ENCODE measurements around the gene PHGDH.

PHGDH gene

DNA sequence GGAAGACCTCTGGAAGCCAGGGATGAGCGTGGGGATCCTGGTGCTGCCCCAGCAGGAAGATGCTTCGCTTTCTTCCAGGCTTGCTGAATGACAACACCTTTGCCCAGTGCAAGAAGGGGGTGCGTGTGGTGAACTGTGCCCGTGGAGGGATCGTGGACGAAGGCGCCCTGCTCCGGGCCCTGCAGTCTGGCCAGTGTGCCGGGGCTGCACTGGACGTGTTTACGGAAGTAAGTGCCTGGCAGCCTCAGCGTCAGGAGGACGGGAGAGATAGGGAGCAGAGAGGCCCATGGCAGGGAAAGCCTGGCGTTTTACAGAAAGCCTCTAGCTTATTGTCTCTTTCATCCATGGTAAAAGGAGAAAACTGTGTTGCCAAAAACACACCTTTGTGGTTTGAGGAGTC, 23.5 kb downstream of the PHGDH start:
- Histone ChIP-seq H3K9ac (ENCODE audit: low read depth, low read length) (no peak overlapping the region), H3K36me3 (ENCODE audit: insufficient read depth, low read length) (peaks cover 14% of the 10 kb centered on the region), H3K4me1 (ENCODE audit: control insufficient read depth, insufficient read depth, low read length) (no peaks in the 10 kb centered on the region), H3K27me3 (ENCODE audit: control insufficient read depth, insufficient read depth, low read length) (no peaks in the 10 kb centered on the region), H3K4me3 (ENCODE audit: low read length) (no peak overlapping the region), H3K9me3 (replicated peaks; ENCODE audit: low read length) (no peaks in the 10 kb centered on the region), H3K4me2 (ENCODE audit: low read length) (no peak overlapping the region)

DNA sequence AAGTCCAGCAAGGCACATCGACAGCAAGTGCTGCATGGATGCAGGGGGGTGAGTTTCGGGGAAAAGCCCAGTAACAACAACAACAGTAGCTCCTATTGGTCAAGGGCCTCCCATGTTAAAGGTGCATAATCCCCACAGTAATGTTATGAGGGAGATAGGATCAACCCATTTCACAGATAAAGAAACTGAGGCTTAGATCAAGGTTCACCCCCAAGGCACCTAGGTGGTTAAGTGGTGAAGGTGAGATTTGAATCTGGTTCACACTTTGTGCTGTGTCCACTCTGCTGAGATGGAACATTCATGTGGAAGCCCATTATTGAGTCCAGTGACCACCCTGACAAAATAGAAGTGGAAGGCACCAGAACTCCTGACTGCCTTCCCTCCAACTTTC, 24.9 kb downstream of the PHGDH start:
- H3K4me3 ChIP-seq (ENCODE audit: low read length), result no peak overlapping the region
- peaks cover 14% of the 10 kb centered on the region for H3K36me3 ChIP-seq (ENCODE audit: insufficient read depth, low read length)
- H3K4me1 ChIP-seq (ENCODE audit: control insufficient read depth, insufficient read depth, low read length), result no peaks in the 10 kb centered on the region
- H3K9me3 ChIP-seq (replicated peaks; ENCODE audit: low read length), result no peaks in the 10 kb centered on the region
- H3K9ac ChIP-seq (ENCODE audit: low read depth, low read length), result no peak overlapping the region
- no peak overlapping the region for H3K4me2 ChIP-seq (ENCODE audit: low read length)
- H3K27me3 ChIP-seq (ENCODE audit: control insufficient read depth, insufficient read depth, low read length), result no peaks in the 10 kb centered on the region

DNA sequence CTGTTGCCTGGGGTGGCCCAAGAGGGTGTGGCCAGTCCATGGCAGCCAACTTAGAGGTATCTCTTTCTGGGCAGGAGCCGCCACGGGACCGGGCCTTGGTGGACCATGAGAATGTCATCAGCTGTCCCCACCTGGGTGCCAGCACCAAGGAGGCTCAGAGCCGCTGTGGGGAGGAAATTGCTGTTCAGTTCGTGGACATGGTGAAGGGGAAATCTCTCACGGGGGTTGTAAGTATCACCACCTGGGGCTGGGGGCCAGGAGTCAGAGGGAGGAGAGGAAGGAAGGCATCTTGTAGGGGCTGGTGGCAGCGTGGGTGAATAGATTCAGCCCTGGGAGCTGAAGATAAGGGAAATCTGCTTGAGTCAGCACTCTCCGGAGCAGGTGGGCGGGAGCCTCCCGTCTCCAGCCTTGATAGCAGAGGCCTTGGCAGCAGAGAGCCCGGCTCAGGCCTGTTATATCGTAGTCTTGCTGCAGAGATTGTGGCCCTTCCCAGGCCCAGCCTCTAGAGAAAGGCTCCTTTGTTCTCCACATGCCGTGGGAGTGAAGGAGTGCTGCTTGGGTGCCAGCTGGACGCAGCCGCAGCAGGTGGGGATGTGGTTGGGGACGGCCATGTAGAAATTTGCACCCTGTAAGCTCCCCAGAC, 25.4 kb downstream of the PHGDH start:
- H3K4me2 ChIP-seq (ENCODE audit: low read length), result no peak overlapping the region
- no peak overlapping the region for H3K4me3 ChIP-seq (ENCODE audit: low read length)
- no peaks in the 10 kb centered on the region for H3K27me3 ChIP-seq (ENCODE audit: control insufficient read depth, insufficient read depth, low read length)
- H3K9me3 ChIP-seq (replicated peaks; ENCODE audit: low read length), result no peaks in the 10 kb centered on the region
- peaks cover 14% of the 10 kb centered on the region for H3K36me3 ChIP-seq (ENCODE audit: insufficient read depth, low read length)
- no peak overlapping the region for H3K9ac ChIP-seq (ENCODE audit: low read depth, low read length)
- H3K4me1 ChIP-seq (ENCODE audit: control insufficient read depth, insufficient read depth, low read length), result peaks cover 2% of the 10 kb centered on the region

DNA sequence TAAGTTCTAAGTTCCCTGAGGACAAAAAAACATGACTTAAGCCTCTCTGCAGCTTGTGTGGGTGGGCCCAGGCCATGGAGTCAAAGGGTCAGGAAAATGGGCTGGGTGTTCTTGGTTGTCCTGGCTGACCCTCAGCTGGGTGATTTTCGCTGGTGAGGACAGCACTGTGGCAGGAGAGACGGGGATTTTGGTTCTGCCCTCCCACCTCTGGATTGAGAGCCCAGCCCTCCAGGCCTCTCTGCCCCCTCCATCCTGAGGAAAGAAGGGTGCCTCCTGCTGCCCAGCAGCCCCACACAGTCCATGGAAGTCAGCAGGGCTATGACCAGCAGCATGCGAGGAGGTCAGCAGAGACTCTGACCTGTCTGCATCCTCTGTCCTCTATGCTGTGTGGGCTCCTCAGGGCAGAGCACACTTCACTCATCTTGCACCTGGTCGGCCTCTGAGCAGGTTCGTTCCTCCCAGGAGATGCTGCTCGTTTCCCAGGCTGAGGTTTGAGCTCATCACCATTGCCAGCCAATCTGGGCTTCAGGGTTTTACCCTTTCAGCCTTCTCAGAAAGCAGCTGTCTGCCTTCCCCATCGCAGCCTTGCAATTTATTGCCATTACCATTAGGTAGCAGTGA, 26.5 kb downstream of the PHGDH start:
- no peaks in the 10 kb centered on the region for H3K9me3 ChIP-seq (replicated peaks; ENCODE audit: low read length)
- H3K4me3 ChIP-seq (ENCODE audit: low read length), result no peak overlapping the region
- H3K4me2 ChIP-seq (ENCODE audit: low read length), result no peak overlapping the region
- H3K27me3 ChIP-seq (ENCODE audit: control insufficient read depth, insufficient read depth, low read length), result no peaks in the 10 kb centered on the region
- no peak overlapping the region for H3K9ac ChIP-seq (ENCODE audit: low read depth, low read length)
- H3K4me1 ChIP-seq (ENCODE audit: control insufficient read depth, insufficient read depth, low read length), result peaks cover 6% of the 10 kb centered on the region
- peaks cover 14% of the 10 kb centered on the region for H3K36me3 ChIP-seq (ENCODE audit: insufficient read depth, low read length)

DNA sequence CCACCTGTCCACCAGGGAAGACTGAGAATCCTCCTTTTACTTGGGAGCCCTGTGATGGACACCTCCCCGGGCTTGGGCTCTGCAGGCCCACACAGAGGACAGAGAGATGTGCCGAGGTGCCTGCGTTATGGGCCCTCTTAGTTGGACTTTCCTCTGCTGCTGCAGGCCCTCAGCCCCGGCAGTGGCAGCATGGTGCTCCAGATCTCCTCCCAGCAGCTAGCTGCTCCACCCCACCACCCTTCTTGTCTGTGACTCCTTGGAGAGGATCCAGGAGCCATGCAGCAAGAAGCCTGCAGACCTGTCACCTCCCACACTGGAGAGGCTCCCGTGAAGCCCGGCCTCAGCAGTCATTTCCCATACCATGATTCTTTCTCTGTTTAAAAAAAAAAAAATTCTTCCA, 27.4 kb downstream of the PHGDH start:
- H3K9ac ChIP-seq (ENCODE audit: low read depth, low read length), result no peak overlapping the region
- no peaks in the 10 kb centered on the region for H3K9me3 ChIP-seq (replicated peaks; ENCODE audit: low read length)
- H3K4me2 ChIP-seq (ENCODE audit: low read length), result no peak overlapping the region
- H3K27me3 ChIP-seq (ENCODE audit: control insufficient read depth, insufficient read depth, low read length), result no peaks in the 10 kb centered on the region
- H3K4me3 ChIP-seq (ENCODE audit: low read length), result no peak overlapping the region
- H3K4me1 ChIP-seq (ENCODE audit: control insufficient read depth, insufficient read depth, low read length), result peaks cover 6% of the 10 kb centered on the region
- peaks cover 14% of the 10 kb centered on the region for H3K36me3 ChIP-seq (ENCODE audit: insufficient read depth, low read length)

DNA sequence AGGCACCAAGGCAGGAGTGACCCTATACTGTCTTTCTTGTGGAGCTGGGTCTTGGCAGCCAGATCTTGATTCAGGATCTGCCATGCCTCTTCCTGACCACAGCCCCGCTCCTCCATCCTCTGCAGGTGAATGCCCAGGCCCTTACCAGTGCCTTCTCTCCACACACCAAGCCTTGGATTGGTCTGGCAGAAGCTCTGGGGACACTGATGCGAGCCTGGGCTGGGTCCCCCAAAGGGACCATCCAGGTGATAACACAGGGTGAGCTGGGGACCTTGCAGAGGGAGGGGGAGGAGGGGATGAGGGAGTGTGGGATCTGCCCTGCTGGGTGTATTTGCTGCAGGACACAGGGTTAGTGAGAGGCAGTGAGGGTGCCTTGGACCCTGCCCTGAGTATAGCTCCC, 28.5 kb downstream of the PHGDH start:
- Histone ChIP-seq H3K4me1 (ENCODE audit: control insufficient read depth, insufficient read depth, low read length) (peaks cover 6% of the 10 kb centered on the region), H3K9me3 (replicated peaks; ENCODE audit: low read length) (no peaks in the 10 kb centered on the region), H3K27me3 (ENCODE audit: control insufficient read depth, insufficient read depth, low read length) (no peaks in the 10 kb centered on the region), H3K36me3 (ENCODE audit: insufficient read depth, low read length) (peaks cover 14% of the 10 kb centered on the region), H3K4me2 (ENCODE audit: low read length) (no peak overlapping the region), H3K4me3 (ENCODE audit: low read length) (no peak overlapping the region), H3K9ac (ENCODE audit: low read depth, low read length) (no peak overlapping the region)

DNA sequence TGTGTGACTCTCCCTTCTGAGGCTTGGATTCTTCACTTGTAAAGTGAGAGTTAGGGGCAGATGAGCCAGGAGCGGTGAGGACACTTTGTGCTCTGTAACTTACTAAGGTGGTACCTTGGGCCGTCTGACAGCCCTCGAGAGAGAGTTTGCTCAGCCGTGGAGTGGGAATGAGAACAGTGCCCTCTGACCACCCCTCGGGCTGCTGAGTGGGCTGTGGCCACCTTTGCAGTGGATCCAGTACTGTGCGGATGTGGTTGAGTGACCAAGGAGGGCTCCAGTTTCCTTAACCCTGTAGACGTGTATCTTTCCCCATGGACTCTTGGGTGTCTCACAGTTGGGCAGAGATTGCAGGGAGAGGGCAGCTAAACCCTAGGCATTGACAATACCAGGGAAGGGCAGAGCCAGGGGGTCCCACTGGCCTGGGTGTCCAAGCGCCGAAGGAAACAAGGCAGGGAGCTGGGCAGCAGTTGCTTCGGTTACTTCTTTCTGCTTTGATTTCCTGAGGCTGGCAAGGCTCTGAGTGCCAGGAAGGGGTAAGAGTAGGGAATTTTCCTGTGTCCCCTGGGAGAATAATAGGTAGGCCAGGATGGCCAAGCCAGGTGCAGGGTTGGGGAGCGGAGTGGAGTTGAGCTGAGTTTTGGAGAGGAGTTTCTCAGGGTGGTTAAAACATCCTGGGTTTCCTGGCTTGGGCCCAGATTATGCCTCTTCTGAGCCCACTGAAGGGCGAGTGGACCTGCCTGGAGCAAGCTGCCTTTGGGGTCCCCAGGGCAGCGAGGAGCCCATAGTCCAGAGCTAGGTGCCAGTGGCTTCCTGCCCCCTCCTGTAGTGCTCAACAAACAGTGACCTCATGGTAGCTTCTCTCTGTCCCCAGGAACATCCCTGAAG, 29.4 kb downstream of the PHGDH start:
- H3K27me3 ChIP-seq (ENCODE audit: control insufficient read depth, insufficient read depth, low read length), result no peaks in the 10 kb centered on the region
- peaks cover 6% of the 10 kb centered on the region for H3K4me1 ChIP-seq (ENCODE audit: control insufficient read depth, insufficient read depth, low read length)
- H3K9me3 ChIP-seq (replicated peaks; ENCODE audit: low read length), result no peaks in the 10 kb centered on the region
- no peak overlapping the region for H3K4me3 ChIP-seq (ENCODE audit: low read length)
- H3K9ac ChIP-seq (ENCODE audit: low read depth, low read length), result no peak overlapping the region
- H3K4me2 ChIP-seq (ENCODE audit: low read length), result no peak overlapping the region
- peaks cover 10% of the 10 kb centered on the region for H3K36me3 ChIP-seq (ENCODE audit: insufficient read depth, low read length)

DNA sequence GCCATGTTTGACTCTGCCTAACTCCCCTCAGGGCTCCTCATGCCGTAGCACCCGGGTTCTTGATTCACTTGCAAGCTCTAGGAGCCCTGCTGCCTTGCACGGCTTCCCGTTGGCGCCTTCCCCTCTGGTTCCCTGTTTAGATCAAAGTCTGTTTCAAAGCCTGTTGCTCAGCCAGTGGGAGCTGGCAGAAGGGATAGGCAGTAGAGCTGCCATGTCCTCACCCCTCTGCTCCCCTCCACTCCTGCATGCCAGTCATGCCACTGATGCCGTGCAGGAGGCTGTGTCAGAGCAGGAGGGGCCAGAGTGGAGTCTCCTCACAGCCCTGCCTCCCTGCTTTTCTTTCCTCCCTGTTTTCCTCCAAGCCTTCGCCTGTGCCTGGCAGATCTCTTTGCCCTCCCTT, 30.5 kb downstream of the PHGDH start:
- Histone ChIP-seq H3K4me3 (ENCODE audit: low read length) (no peak overlapping the region), H3K4me1 (ENCODE audit: control insufficient read depth, insufficient read depth, low read length) (peaks cover 6% of the 10 kb centered on the region), H3K9ac (ENCODE audit: low read depth, low read length) (no peak overlapping the region), H3K9me3 (replicated peaks; ENCODE audit: low read length) (no peaks in the 10 kb centered on the region), H3K4me2 (ENCODE audit: low read length) (no peak overlapping the region), H3K27me3 (ENCODE audit: control insufficient read depth, insufficient read depth, low read length) (no peaks in the 10 kb centered on the region), H3K36me3 (ENCODE audit: insufficient read depth, low read length) (no peaks in the 10 kb centered on the region)

DNA sequence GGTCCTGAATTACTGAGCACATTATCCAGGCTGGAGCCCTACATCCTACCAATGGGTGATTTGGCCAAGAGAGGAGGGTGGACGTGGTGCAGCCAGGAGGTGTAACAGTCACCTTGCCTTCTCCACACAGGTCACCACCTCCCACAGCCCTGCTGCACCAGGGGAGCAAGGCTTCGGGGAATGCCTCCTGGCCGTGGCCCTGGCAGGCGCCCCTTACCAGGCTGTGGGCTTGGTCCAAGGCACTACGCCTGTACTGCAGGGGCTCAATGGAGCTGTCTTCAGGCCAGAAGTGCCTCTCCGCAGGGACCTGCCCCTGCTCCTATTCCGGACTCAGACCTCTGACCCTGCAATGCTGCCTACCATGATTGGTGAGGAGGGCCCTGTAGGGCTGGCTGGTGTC, 30.9 kb downstream of the PHGDH start:
- Histone ChIP-seq H3K9me3 (replicated peaks; ENCODE audit: low read length) (no peaks in the 10 kb centered on the region), H3K4me2 (ENCODE audit: low read length) (no peak overlapping the region), H3K4me3 (ENCODE audit: low read length) (no peak overlapping the region), H3K36me3 (ENCODE audit: insufficient read depth, low read length) (no peaks in the 10 kb centered on the region), H3K9ac (ENCODE audit: low read depth, low read length) (no peak overlapping the region), H3K27me3 (ENCODE audit: control insufficient read depth, insufficient read depth, low read length) (no peaks in the 10 kb centered on the region), H3K4me1 (ENCODE audit: control insufficient read depth, insufficient read depth, low read length) (peaks cover 6% of the 10 kb centered on the region)

DNA sequence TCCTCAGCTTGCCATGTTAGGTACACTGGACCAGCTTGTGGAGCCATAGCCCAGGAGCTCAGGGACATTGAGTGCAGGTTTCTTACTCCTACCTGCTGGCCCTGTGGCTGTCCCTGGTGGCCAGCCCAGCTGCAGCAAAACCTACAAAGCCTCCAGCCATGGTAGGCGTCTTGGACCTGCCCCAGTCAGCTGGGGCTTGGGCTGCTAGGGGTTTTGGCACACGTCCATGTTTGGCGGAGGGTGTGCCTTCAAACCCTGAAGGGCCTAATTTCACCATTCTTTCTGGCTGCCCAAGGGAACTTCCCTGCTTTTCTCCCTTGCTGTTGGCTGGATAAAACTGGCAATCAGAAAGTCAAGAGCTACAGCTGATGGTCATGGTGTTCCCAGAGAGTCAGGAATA, 31.6 kb downstream of the PHGDH start:
- Histone ChIP-seq H3K27me3 (ENCODE audit: control insufficient read depth, insufficient read depth, low read length) (no peaks in the 10 kb centered on the region), H3K9ac (ENCODE audit: low read depth, low read length) (no peak overlapping the region), H3K4me1 (ENCODE audit: control insufficient read depth, insufficient read depth, low read length) (peaks cover 6% of the 10 kb centered on the region), H3K4me3 (ENCODE audit: low read length) (no peak overlapping the region), H3K36me3 (ENCODE audit: insufficient read depth, low read length) (no peaks in the 10 kb centered on the region), H3K9me3 (replicated peaks; ENCODE audit: low read length) (no peaks in the 10 kb centered on the region), H3K4me2 (ENCODE audit: low read length) (no peak overlapping the region)

DNA sequence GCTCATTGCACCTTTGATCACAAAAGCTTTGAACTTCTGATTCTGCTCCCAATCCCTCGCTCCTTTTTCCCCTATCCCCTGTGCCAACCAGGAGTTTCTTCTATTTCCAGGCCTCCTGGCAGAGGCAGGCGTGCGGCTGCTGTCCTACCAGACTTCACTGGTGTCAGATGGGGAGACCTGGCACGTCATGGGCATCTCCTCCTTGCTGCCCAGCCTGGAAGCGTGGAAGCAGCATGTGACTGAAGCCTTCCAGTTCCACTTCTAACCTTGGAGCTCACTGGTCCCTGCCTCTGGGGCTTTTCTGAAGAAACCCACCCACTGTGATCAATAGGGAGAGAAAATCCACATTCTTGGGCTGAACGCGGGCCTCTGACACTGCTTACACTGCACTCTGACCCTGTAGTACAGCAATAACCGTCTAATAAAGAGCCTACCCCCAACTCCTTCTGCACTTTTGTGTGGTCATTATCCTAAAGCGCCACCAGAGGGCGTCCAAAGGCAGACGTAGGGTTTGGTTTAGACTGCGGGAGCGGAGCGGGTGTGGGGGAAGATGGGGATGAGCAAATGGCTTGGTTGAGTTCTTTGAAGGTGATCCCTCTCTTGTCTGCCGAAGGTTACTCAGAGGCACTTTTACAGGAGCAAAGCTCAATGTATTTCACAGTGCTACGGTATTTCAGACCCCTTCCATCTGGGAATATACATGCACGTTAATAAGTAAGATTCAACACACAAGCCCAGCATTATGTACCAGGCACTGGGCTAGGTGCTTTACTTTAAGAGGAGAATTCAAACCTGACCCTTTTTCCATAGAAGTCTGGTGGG, 32.3 kb downstream of the PHGDH start:
- no peaks in the 10 kb centered on the region for H3K27me3 ChIP-seq (ENCODE audit: control insufficient read depth, insufficient read depth, low read length)
- H3K9me3 ChIP-seq (replicated peaks; ENCODE audit: low read length), result no peaks in the 10 kb centered on the region
- H3K4me1 ChIP-seq (ENCODE audit: control insufficient read depth, insufficient read depth, low read length), result peaks cover 6% of the 10 kb centered on the region
- H3K36me3 ChIP-seq (ENCODE audit: insufficient read depth, low read length), result no peaks in the 10 kb centered on the region
- H3K4me2 ChIP-seq (ENCODE audit: low read length), result no peak overlapping the region
- H3K4me3 ChIP-seq (ENCODE audit: low read length), result no peak overlapping the region
- no peak overlapping the region for H3K9ac ChIP-seq (ENCODE audit: low read depth, low read length)
